Measurements from ENCODE around the gene SUMO4. TPM values are rescaled to one million over a fixed set of nuclear protein-coding genes. Genes with fewer than 3 reads are reported as not detected.
"Not testable (repeated sequence)": the region's sequence is repeated elsewhere in the genome, so short reads cannot be mapped to it uniquely, and the experiment has no call there.

Gene SUMO4
- polyA plus RNA-seq, 4 donors: 0.42 to 1.8 (median 0.88) TPM

DNA sequence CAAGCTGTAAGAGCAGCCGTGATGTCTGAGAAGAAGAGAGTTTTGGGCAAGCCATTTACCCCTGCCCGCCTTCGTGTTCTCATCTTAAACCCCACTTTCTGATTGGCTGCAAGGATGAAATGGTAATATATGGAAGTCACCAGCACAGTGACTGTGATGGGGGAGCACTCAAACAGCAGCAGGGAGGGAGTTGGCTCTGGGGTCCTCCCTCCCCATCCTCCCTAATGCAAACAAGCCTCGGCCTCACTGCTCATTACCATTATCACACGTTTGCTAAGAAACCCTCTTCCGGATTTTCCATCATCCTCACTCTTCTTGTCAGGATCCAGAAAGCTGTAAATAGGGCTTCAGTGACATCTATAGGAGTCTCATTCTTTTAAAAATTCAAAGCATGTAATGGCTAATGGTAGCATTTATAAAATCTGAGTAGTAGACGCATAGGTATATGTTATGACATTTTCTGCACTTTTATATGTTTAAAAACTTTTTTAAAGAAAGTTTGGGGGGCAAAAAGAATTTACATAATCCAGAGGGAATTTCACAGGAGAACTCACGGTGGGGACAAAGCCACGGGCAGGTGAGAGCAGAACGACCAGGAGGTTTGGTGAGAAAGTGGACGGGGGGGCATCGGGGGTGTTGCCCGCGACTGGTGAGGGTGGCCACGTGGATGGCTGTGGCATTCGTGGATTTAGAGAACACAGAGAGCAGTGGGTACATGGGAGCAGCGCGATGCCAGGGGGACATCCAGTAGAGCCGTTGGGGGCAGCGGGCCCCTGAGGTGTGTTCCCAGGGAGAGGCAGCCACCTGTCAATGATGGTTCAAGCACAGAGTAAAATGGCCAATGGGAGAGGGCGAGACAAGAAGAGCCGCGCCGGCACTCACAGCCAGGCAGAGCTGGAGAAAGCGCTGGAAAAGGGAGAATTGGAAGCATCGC is 29.6 kb downstream of the SUMO4 start:
- DNase-seq (ENCODE audit: low read depth in 4 of 4, low spot score in 2 of 4): no peak

DNA sequence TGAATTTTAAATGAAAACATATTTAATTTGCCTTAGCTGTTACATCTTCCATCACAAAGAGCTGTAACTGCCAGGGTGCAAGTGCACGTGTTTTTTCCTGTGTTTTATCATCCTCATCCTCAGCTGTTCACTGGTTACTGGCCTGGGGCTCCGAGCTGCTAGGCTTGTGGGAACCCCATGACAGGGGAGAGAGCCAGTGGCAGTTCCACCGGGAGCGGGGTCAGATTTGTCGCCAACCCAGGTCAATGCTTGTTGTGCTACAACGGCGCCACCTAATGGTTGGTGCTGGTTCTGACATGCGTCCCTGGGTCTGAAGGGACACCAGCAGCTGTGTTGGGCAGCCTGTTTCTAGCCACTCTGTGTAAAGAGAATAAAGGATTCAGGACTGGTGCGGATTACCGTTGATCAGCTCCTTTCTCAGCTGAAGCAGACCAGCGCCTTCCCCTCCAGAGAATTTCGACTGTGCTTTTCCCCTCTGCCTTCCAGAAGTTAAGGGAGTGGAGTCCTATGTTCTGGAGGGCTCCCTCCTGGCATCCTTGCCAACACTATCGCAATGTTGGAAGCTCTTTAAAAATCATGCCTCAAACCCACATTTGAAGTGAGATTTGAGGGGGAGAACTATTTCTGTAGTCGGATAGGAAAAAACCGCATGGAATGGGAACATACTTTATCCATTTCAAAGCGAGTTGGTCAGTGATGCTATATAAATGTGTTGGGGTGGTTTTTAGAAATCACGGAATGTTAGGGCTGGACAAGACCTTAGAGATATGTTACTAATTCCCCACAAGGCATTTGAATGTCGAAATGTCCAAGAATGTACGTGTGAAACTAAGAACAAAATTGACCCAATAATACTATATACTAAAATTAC is 32.1 kb downstream of the SUMO4 start:
- DNase-seq (ENCODE audit: low read depth in 4 of 4, low spot score in 2 of 4): peak in 1 of 4 donors; percentile 80

- no peak for DNase-seq (ENCODE audit: low read depth in 4 of 4, low spot score in 2 of 4)
Observed at GRCh38 chr6:149433405-149433804, 33.3 kb downstream of the SUMO4 start.

DNA sequence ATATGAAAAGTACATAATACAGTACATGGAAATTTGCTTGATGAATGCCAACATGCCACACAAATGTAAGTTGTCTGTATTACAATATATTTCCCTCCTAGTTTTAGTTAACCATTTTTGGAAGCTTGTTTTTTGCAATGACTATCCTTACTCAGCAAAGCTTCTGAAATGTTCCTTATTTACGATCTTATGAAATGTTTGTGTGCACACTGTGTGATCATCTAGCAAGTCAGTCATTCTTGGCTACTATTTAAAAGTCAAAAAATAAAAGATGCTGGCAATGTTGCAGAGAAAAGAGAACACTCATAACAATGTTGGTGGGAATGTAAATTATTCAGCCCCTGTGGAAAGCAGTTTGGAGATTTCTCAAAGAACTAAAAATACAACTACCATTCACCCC is 33.8 kb downstream of the SUMO4 start:
- no peak for DNase-seq (ENCODE audit: low read depth in 4 of 4, low spot score in 2 of 4)

DNA sequence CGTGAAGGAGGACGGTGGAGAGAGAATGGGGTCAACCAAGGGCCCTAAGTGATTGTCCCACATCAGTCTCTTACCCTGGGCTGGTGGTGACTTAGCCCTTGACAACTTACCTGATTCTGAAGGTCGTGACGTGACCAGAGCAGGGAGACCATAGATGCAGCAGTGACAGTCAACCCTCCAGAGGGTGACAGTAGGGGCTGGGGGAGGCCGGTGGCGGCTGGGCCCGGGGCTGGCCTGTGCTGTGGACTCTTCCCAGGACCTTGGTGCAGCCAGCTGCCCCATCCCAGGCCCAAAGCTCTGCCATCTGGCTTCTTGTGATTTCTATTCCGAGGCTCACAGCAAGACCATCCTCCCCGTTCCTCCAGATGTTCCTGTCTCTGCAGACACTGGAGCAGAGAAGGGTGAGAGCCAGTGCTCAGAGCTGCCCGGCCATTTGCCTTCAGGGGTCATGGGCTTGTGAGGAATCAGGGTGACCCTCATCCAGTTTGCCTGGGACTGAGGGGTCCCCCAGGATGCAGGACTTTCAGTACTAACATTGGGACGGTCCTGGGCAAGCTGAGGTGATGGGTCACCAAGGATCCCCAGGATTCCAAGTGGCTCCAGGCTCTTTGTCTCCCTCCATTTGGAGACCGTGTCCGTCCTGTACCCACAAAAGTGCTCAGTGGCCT is 36.0 kb downstream of the SUMO4 start:
- DNase-seq (ENCODE audit: low read depth in 4 of 4, low spot score in 2 of 4): no peak

DNA sequence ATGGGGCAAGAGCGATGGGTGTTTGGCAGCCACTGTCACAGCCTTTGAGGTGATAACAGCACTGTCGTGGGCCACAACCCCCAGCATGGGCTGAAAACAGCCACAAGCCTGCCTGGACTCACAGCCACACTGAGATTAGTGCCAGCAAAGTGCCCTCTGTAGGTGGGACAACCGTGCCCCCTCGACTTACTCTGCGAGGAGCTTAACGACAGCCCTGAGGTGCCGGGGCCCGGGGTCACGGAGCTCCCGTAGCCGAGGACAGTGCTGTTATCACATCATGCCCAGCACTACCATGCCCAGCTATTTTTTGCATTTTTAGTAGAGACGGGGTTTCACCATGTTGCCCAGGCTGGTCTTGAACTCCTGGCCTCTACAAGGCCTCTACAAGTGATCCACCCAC is 36.6 kb downstream of the SUMO4 start:
- no peak for DNase-seq (ENCODE audit: low read depth in 4 of 4, low spot score in 2 of 4)

- DNase-seq (ENCODE audit: low read depth in 4 of 4, low spot score in 2 of 4): no peak
Observed at GRCh38 chr6:149437212-149437611, 37.1 kb downstream of the SUMO4 start.

- no peak for DNase-seq (ENCODE audit: low read depth in 4 of 4, low spot score in 2 of 4)
Observed at GRCh38 chr6:149438855-149439254, 38.8 kb downstream of the SUMO4 start.

DNA sequence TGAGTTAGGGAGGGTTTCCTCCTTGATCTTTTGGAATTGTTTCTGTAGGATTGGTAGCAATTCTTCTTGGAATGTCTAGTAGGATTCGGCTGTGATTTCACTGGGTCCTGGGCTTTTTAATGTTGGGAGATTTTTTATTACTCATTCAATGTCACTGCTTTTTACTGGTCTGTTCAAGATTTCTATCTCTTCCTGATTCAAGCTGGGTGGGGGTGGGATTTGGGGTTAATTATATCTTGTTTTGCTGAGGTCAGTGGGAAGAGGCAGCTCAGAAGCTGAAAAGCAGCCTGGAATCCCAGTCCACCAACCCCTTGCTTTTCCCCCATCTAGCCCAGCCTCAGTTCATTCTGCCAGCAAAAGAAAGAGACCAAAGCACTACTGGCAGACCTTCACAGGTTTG is 39.6 kb downstream of the SUMO4 start:
- DNase-seq (ENCODE audit: low read depth in 4 of 4, low spot score in 2 of 4): no peak

GRCh38 chr6:149440735-149441671 is 40.9 kb downstream of the SUMO4 start:
- DNase-seq (ENCODE audit: low read depth in 4 of 4, low spot score in 2 of 4): no peak

GRCh38 chr6:149441740-149442139 is 41.7 kb downstream of the SUMO4 start:
- no peak for DNase-seq (ENCODE audit: low read depth in 4 of 4, low spot score in 2 of 4)

DNA sequence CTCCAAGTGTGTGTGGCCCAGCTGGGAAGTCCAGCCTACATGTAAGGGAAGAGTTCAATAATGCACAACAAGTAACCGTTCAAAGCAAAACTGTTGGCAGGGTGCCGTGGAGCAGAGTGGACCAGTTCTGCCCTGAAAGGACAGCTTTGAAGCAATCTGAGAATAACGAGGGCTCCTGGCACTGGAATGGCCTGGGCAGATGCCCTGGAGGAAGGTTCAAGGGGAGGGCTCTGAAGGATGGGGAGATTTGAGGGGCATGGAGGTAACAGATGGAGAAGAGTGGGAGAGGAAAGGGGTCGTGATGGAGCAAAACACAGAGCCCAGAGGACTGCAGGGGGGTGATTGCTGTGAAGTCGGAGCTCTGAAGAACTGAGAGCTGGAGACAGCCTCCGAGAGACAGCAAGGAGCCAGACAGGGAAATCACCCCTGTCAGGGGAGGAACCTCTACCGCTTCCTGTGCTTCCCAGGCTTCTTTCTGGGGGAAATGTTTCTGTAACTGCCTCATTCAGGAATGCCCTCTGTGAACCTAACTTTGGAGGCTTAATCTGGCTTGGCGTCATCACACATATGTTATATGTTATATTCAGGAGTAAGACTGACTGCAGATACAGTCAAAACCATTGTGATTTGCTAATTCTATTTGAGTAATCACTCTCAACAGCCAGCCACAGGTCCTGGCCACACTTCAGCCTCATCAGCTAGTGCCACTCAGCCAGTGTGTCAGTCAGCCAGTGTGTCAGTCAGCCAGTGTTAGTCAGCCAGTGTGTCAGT is 43.5 kb downstream of the SUMO4 start:
- DNase-seq (ENCODE audit: low read depth in 4 of 4, low spot score in 2 of 4): no peak

- DNase-seq (ENCODE audit: low read depth in 4 of 4, low spot score in 2 of 4): not testable (repeated sequence)
Observed at GRCh38 chr6:149444360-149445094, 44.5 kb downstream of the SUMO4 start.

DNA sequence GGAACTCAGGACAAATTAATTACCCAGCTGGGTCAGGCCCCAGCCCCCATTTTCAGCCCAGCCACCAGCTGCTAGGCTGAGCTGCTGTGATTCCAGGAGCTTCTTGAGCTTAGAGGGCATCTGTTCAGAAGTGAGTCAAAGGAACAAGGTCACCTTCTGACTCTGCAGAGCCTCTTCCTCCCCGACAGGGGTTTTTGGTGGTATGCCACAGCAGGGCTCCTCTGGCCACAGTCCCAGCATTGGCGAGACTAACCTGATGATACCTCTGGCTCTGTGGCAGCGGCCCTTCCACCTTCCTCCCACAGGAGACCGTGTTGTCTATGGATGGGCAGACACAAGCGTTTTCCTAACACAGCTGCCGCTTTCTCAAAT is 45.0 kb downstream of the SUMO4 start:
- no peak for DNase-seq (ENCODE audit: low read depth in 4 of 4, low spot score in 2 of 4)

DNA sequence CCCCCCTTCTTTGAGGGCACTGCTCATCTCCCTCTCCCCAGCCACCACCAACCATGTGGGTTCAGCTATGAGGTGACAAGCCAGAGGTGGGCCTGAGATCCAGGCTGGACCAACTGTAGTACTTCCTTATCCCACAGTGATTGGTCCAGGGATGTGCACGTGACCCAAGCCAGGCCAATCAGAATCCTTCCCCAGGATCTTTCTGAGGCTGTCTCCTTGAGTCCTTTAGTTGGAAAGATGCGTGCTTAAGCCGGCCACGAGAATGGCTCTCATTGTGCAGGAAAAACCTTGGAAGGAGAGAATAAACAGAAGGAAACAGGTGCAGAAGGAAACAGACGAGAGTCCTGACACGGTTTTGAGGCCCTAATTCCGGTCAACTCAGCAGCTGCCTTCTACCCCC is 45.5 kb downstream of the SUMO4 start:
- no peak for DNase-seq (ENCODE audit: low read depth in 4 of 4, low spot score in 2 of 4)

- no peak for DNase-seq (ENCODE audit: low read depth in 4 of 4, low spot score in 2 of 4)
Observed at GRCh38 chr6:149446791-149447376, 46.8 kb downstream of the SUMO4 start.

- DNase-seq (ENCODE audit: low read depth in 4 of 4, low spot score in 2 of 4): no peak
Observed at GRCh38 chr6:149448821-149449453, 48.9 kb downstream of the SUMO4 start.
